Left lobe of liver (tissue), 2 donors: ENCODE results near the gene MAD1L1. TPM values are rescaled to one million over a fixed set of nuclear protein-coding genes. Genes with fewer than 3 reads are reported as not detected.

Experiments
- ATAC-seq: fragments of 200-7000 bp; cut with Tn5 transposase; one replicate; pipeline ENCODE4 v1.9.1; 2020; ENCODE audit warnings: mild to moderate bottlenecking, moderate library complexity
- DNase-seq: peaks from one replicate; pipeline ENCODE4 v3.0.0-alpha.2; 2020; ENCODE audit warnings: low spot score
- total RNA-seq: library from RNA; stranded (reverse); gene quantifications from one replicate; pipeline ENCODE4 v1.2.1, GENCODE V29; 2021
- donor health status: DM: no; HTN: no; CAD: no; lungs with moderate emphysema.
- donor health status: DM: no; HTN: yes; CAD: no.

Gene MAD1L1
- total RNA-seq, 1 donor from 2014 or later = 24.9 TPM

- ATAC-seq = no peak
- no peak for DNase-seq
These were observed 335.5 kb downstream of the MAD1L1 start for GRCh38 chr7:1897076-1897860.

GRCh38 chr7:1895664-1896515 lies 336.9 kb downstream of the MAD1L1 start:
- ATAC-seq (peak; percentile 96), DNase-seq (peak; percentile 93)

- DNase-seq = no peak
- ATAC-seq = no peak
These were observed 337.7 kb downstream of the MAD1L1 start for GRCh38 chr7:1894906-1895663.

GRCh38 chr7:1894313-1894900 lies 338.3 kb downstream of the MAD1L1 start:
- no peak for ATAC-seq
- DNase-seq = no peak

- DNase-seq = no peak
- no peak for ATAC-seq
These were observed 339.3 kb downstream of the MAD1L1 start for GRCh38 chr7:1893451-1893850.

- DNase-seq (no peak), ATAC-seq (no peak)
These were observed 339.7 kb downstream of the MAD1L1 start for GRCh38 chr7:1893036-1893435.

- no peak for DNase-seq
- ATAC-seq = no peak
These were observed 340.5 kb downstream of the MAD1L1 start for GRCh38 chr7:1892011-1892965.

GRCh38 chr7:1890289-1891235 lies 342.2 kb downstream of the MAD1L1 start:
- ATAC-seq (no peak), DNase-seq (no peak)

GRCh38 chr7:1889556-1890181 lies 343.1 kb downstream of the MAD1L1 start:
- DNase-seq (no peak), ATAC-seq (no peak)

GRCh38 chr7:1889091-1889490 lies 343.7 kb downstream of the MAD1L1 start:
- DNase-seq (no peak), ATAC-seq (no peak)

- DNase-seq = no peak
- ATAC-seq = no peak
These were observed 344.3 kb downstream of the MAD1L1 start for GRCh38 chr7:1888425-1888824.

GRCh38 chr7:1887251-1887650 lies 345.5 kb downstream of the MAD1L1 start:
- no peak for ATAC-seq

GRCh38 chr7:1886361-1887064 lies 346.2 kb downstream of the MAD1L1 start:
- ATAC-seq (peak; percentile 52), DNase-seq (no peak)

More at GRCh38 chr7:1887251-1887650, 345.5 kb downstream of the MAD1L1 start:
- no peak for DNase-seq

GRCh38 chr7:1885465-1886226 lies 347.1 kb downstream of the MAD1L1 start:
- DNase-seq = no peak
- ATAC-seq = no peak

GRCh38 chr7:1884583-1885350 lies 348.0 kb downstream of the MAD1L1 start:
- ATAC-seq (no peak), DNase-seq (no peak)
